ENCODE measurements around the gene GMFB. TPM values are rescaled to one million over a fixed set of nuclear protein-coding genes. Genes with fewer than 3 reads are reported as not detected.

The GMFB gene
- polyA plus RNA-seq, 1 experiment = 49.2 TPM

- no peak for DNase-seq (ENCODE audit: low read depth, low spot score)
- no peak for TF ChIP-seq CTCF (IDR thresholded peaks at IDR 0.05; ENCODE audit: low read depth, low read length)
- ChIA-PET POLR2A (no interaction called here), CTCF (no interaction called here)
- Histone ChIP-seq H3K27me3 (ENCODE audit: control insufficient read depth, insufficient read depth, low read length) (no peaks in the 10 kb centered on the region), H3K4me3 (ENCODE audit: low read depth, low read length) (no peak overlapping the region), H3K27ac (ENCODE audit: low read depth, low read length) (no peak overlapping the region), H3K9me3 (ENCODE audit: control insufficient read depth, insufficient read depth, low read length) (no peaks in the 10 kb centered on the region)
These were observed 44.3 kb upstream of the GMFB start for GRCh38 chr14:54533100-54533499.

GRCh38 chr14:54532111-54533012, 43.6 kb upstream of the GMFB start:
- TF ChIP-seq CTCF (IDR thresholded peaks at IDR 0.05; ENCODE audit: low read depth, low read length) = no peak
- no peak for DNase-seq (ENCODE audit: low read depth, low spot score)
- Histone ChIP-seq H3K4me3 (ENCODE audit: low read depth, low read length) (no peak overlapping the region), H3K27me3 (ENCODE audit: control insufficient read depth, insufficient read depth, low read length) (no peaks in the 10 kb centered on the region), H3K27ac (ENCODE audit: low read depth, low read length) (no peak overlapping the region), H3K9me3 (ENCODE audit: control insufficient read depth, insufficient read depth, low read length) (no peaks in the 10 kb centered on the region)
- POLR2A ChIA-PET = no interaction called here
- CTCF ChIA-PET = interaction anchor here (0.6 kb wide), 1 partner anchor 32 kb away, joined by 3 read pairs; no protein-coding TSS in a partner anchor

GRCh38 chr14:54529811-54530210, 41.0 kb upstream of the GMFB start:
- no peak for DNase-seq (ENCODE audit: low read depth, low spot score)
- CTCF ChIA-PET = interaction anchor here (0.6 to 1.5 kb wide), 4 partner anchors 21 to 161 kb away, joined by 3 to 5 read pairs (median 4); partner anchors contain the start of gene CGRRF1
- TF ChIP-seq CTCF (IDR thresholded peaks at IDR 0.05; ENCODE audit: low read depth, low read length) = no peak
- H3K27ac ChIP-seq (ENCODE audit: low read depth, low read length) = no peak overlapping the region
- H3K27me3 ChIP-seq (ENCODE audit: control insufficient read depth, insufficient read depth, low read length) = no peaks in the 10 kb centered on the region
- no peaks in the 10 kb centered on the region for H3K9me3 ChIP-seq (ENCODE audit: control insufficient read depth, insufficient read depth, low read length)
- H3K4me3 ChIP-seq (ENCODE audit: low read depth, low read length) = no peak overlapping the region
- POLR2A ChIA-PET = no interaction called here

- no peaks in the 10 kb centered on the region for H3K9me3 ChIP-seq (ENCODE audit: control insufficient read depth, insufficient read depth, low read length)
- no peak overlapping the region for H3K27ac ChIP-seq (ENCODE audit: low read depth, low read length)
- H3K4me3 ChIP-seq (ENCODE audit: low read depth, low read length) = no peak overlapping the region
- CTCF ChIA-PET = interaction anchor here (1.1 to 1.5 kb wide), 3 partner anchors 20 to 35 kb away, joined by 3 to 5 read pairs (median 4); partner anchors contain the start of gene CGRRF1
- no peaks in the 10 kb centered on the region for H3K27me3 ChIP-seq (ENCODE audit: control insufficient read depth, insufficient read depth, low read length)
- no peak for DNase-seq (ENCODE audit: low read depth, low spot score)
- no peak for TF ChIP-seq CTCF (IDR thresholded peaks at IDR 0.05; ENCODE audit: low read depth, low read length)
- POLR2A ChIA-PET = no interaction called here
These were observed 40.2 kb upstream of the GMFB start for GRCh38 chr14:54528973-54529372.

- ChIA-PET CTCF (no interaction called here), POLR2A (no interaction called here)
These were observed 35.6 kb upstream of the GMFB start for GRCh38 chr14:54524410-54524809.

More at GRCh38 chr14:54524410-54524809, 35.6 kb upstream of the GMFB start:
- DNase-seq (ENCODE audit: low read depth, low spot score) = no peak
- TF ChIP-seq CTCF (IDR thresholded peaks at IDR 0.05; ENCODE audit: low read depth, low read length) = no peak
- no peaks in the 10 kb centered on the region for H3K9me3 ChIP-seq (ENCODE audit: control insufficient read depth, insufficient read depth, low read length)
- H3K27ac ChIP-seq (ENCODE audit: low read depth, low read length) = no peak overlapping the region
- H3K4me3 ChIP-seq (ENCODE audit: low read depth, low read length) = no peak overlapping the region
- no peaks in the 10 kb centered on the region for H3K27me3 ChIP-seq (ENCODE audit: control insufficient read depth, insufficient read depth, low read length)

Measured in AG04450 (cell line).